Esophagus squamous epithelium (tissue), 5 donors: ENCODE measurements around the gene TBL1X. TPM values are rescaled to one million over a fixed set of nuclear protein-coding genes. Genes with fewer than 3 reads are reported as not detected.

Experiments used
- DNase-seq: peaks from one replicate; lab custom pipeline; 2025; lab: John Stamatoyannopoulos, UW
- H3K27ac ChIP-seq, 4 donors: fragments of 200-600 bp; sonication (generic); one replicate each; pipeline ENCODE4 v1.5.1; 2016 to 2019; ENCODE audit warnings: mild to moderate bottlenecking in 1 of 4
- H3K27me3 ChIP-seq, 4 donors: fragments of 200-600 bp; sonication (generic); 1 replicate in 3 of 4; 2 replicates in 1 of 4; pipeline versions ENCODE4 v1.5.1 to v1.6.0; 2017 to 2021; ENCODE audit warnings: antibody characterized with exemption in 1 of 4
- H3K36me3 ChIP-seq, 3 donors: fragments of 200-600 bp; sonication (generic); one replicate each; pipeline ENCODE4 v1.5.1; 2016 to 2019
- H3K4me1 ChIP-seq, 3 donors: fragments of 200-600 bp; sonication (generic); one replicate each; pipeline ENCODE4 v1.5.1; 2017 to 2019
- H3K4me3 ChIP-seq, 4 donors: fragments of 200-600 bp; sonication (generic); 1 replicate in 3 of 4; 2 replicates in 1 of 4; pipeline ENCODE4 v1.5.1; 2016 to 2019; ENCODE audit warnings: mild to moderate bottlenecking in 2 of 4, moderate library complexity in 1 of 4
- H3K9me3 ChIP-seq, 3 donors: fragments of 200-600 bp; sonication (generic); one replicate each; pipeline ENCODE4 v1.5.1; 2016 to 2019
- CTCF ChIP-seq, 6 experiments: fragments of 450-650 bp in 4 of 6; fragments of 200-600 bp in 2 of 6; sonication (generic) in 2 of 6; IDR thresholded peaks; one replicate each; pipeline ENCODE4 v1.5.1; 2016 to 2019; ENCODE audit warnings: antibody characterized with exemption in 6 of 6, mild to moderate bottlenecking in 4 of 6, moderate library complexity in 4 of 6
- POLR2A ChIP-seq, 4 donors: fragments of 450-650 bp; IDR thresholded peaks; one replicate each; pipeline ENCODE4 v1.6.1; 2017; ENCODE audit warnings: antibody characterized with exemption in 4 of 4, mild to moderate bottlenecking in 4 of 4, moderate library complexity in 3 of 4
- WGBS, 2 donors: methylation state at CpG; one replicate each; pipeline ENCODE4 v1.1.5; 2018; 5-methylcytosine and 5-hydroxymethylcytosine counted together
- intact Hi-C: fragments of 100-400 bp; cut with DNase I; formaldehyde crosslinking; loops from one replicate; pipeline ENCODE4 v1.15.0; 2022
- total RNA-seq, 4 donors: library from RNA; depleted of rRNA; stranded (reverse); fragments of >200 nt; gene quantifications; one replicate each; pipeline ENCODE4 v1.1.0, GENCODE V29; 2016
- donor health status: DM: yes; HTN: yes; CAD: no.

Gene TBL1X
- total RNA-seq, 4 donors from 2014 or later, result 17.5 to 24.2 (median 21.8) TPM

GRCh38 chrX:9657590-9658256, 192.9 kb downstream of the TBL1X start:
- Histone ChIP-seq H3K4me1 (no peaks in the 10 kb centered on the region), H3K27ac (no peak overlapping the region), H3K36me3 (peaks cover 0 to 12% (median 0%) of the 10 kb centered on the region in 3 donors), H3K9me3 (no peaks in the 10 kb centered on the region), H3K27me3 (no peaks in the 10 kb centered on the region), H3K4me3 (no peak overlapping the region)
- intact Hi-C loops, result no loop called here
- no peak for DNase-seq
- no peak for TF ChIP-seq CTCF (IDR thresholded peaks at IDR 0.05)
- TF ChIP-seq POLR2A (IDR thresholded peaks at IDR 0.05), result no peak
- WGBS, 2 donors, result 82 to 100% methylated on average over 1 to 6 of the region's 6 CpGs

GRCh38 chrX:9658409-9658808, 193.6 kb downstream of the TBL1X start:
- TF ChIP-seq POLR2A (IDR thresholded peaks at IDR 0.05), result no peak
- no peak for TF ChIP-seq CTCF (IDR thresholded peaks at IDR 0.05)
- DNase-seq, result no peak
- Histone ChIP-seq H3K27ac (no peak overlapping the region), H3K4me3 (no peak overlapping the region), H3K36me3 (peaks cover 0 to 12% (median 0%) of the 10 kb centered on the region in 3 donors), H3K27me3 (no peaks in the 10 kb centered on the region), H3K9me3 (no peaks in the 10 kb centered on the region), H3K4me1 (no peaks in the 10 kb centered on the region)
- intact Hi-C loops, result no loop called here
- WGBS, 2 donors, result 70 to 76% methylated on average over 2 to 3 of the region's 4 CpGs

- 88 to 100% methylated on average over 2 to 14 of the region's 17 CpGs for WGBS, 2 donors
- Histone ChIP-seq H3K9me3 (no peaks in the 10 kb centered on the region), H3K27me3 (no peaks in the 10 kb centered on the region), H3K4me3 (no peak overlapping the region), H3K36me3 (peaks cover 0 to 12% (median 0%) of the 10 kb centered on the region in 3 donors), H3K27ac (no peak overlapping the region), H3K4me1 (no peaks in the 10 kb centered on the region)
- no peak for DNase-seq
- intact Hi-C loops, result no loop called here
- TF ChIP-seq POLR2A (IDR thresholded peaks at IDR 0.05) (no peak), CTCF (IDR thresholded peaks at IDR 0.05) (no peak)
Measured at GRCh38 chrX:9659571-9660195, 194.8 kb downstream of the TBL1X start.

GRCh38 chrX:9662148-9662547, 197.3 kb downstream of the TBL1X start:
- Histone ChIP-seq H3K27me3 (no peaks in the 10 kb centered on the region), H3K4me1 (peaks cover 0 to 4% (median 0%) of the 10 kb centered on the region in 3 donors), H3K36me3 (no peaks in the 10 kb centered on the region), H3K27ac (no peak overlapping the region), H3K4me3 (no peak overlapping the region), H3K9me3 (no peaks in the 10 kb centered on the region)
- DNase-seq, result no peak
- intact Hi-C loops, result no loop called here
- TF ChIP-seq POLR2A (IDR thresholded peaks at IDR 0.05) (no peak), CTCF (IDR thresholded peaks at IDR 0.05) (no peak)
- WGBS, 2 donors, result 60 to 66% methylated on average over 1 to 4 of the region's 4 CpGs

- H3K4me1 ChIP-seq, result peaks cover 0 to 4% (median 0%) of the 10 kb centered on the region in 3 donors
Measured at GRCh38 chrX:9663216-9663615, 198.4 kb downstream of the TBL1X start.

More at GRCh38 chrX:9663216-9663615, 198.4 kb downstream of the TBL1X start:
- intact Hi-C loops, result no loop called here
- no peak overlapping the region for H3K27ac ChIP-seq
- H3K27me3 ChIP-seq, result no peaks in the 10 kb centered on the region
- TF ChIP-seq POLR2A (IDR thresholded peaks at IDR 0.05) (no peak), CTCF (IDR thresholded peaks at IDR 0.05) (no peak)
- H3K4me3 ChIP-seq, result no peak overlapping the region
- H3K36me3 ChIP-seq, result no peaks in the 10 kb centered on the region
- H3K9me3 ChIP-seq, result no peaks in the 10 kb centered on the region
- WGBS, 2 donors, result 97 to 100% methylated on average over 1 to 6 of the region's 6 CpGs
- DNase-seq, result no peak
